HG03280 (cell line): Measurements from ENCODE around the gene C16orf95.

Source experiments
- ATAC-seq: cut with Tn5 transposase; IDR thresholded peaks from one replicate; pipeline ENCODE4 v1.9.1; 2021; ENCODE audit warnings: mild to moderate bottlenecking, moderate library complexity; ENCODE audit not compliant: unreplicated experiment

The C16orf95 gene

GRCh38 chr16:87295661-87296531, 21.3 kb downstream of the C16orf95 start:
- ATAC-seq, result no peak

DNA sequence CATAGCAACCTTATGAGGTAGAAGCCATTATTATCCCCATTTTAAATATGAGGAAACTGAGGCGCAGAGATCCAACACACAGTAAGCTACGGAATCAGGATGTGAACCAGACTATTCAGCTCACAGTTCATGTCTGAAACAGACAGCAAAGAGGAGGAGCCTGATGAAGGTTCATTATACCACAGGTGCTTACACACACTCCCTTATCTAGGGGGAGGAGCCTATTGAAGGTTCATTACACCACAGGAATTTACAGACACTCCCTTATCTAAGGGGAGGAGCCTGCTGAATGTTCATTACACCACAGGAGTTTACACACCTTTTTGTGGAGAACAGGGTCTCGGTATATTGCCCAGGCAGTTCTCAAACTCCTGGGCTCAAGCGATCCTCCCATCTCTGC, 21.9 kb downstream of the C16orf95 start:
- ATAC-seq, result no peak

- no peak for ATAC-seq
Measured at GRCh38 chr16:87293990-87294389, 23.2 kb downstream of the C16orf95 start.

DNA sequence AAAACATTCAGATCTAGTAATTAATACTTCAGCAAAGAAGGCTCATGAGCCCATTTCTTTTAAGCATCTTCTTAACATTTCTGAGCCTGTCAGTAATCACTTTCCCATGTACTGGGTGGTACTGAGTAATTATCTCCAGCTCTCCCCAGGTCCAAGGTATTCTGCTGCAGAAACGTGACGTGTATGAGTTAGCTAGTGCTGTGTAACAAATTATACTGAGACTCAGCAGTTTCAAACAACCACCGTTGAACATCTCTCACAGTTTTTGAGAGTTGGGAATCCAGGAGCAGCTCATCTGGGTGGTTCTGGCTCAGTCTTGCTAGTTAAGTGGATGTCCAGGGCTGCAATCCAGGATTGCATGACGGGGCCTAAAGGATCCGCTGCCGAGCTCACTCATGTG, 25.2 kb downstream of the C16orf95 start:
- no peak for ATAC-seq

GRCh38 chr16:87288753-87289362, 28.3 kb downstream of the C16orf95 start:
- ATAC-seq, result no peak

DNA sequence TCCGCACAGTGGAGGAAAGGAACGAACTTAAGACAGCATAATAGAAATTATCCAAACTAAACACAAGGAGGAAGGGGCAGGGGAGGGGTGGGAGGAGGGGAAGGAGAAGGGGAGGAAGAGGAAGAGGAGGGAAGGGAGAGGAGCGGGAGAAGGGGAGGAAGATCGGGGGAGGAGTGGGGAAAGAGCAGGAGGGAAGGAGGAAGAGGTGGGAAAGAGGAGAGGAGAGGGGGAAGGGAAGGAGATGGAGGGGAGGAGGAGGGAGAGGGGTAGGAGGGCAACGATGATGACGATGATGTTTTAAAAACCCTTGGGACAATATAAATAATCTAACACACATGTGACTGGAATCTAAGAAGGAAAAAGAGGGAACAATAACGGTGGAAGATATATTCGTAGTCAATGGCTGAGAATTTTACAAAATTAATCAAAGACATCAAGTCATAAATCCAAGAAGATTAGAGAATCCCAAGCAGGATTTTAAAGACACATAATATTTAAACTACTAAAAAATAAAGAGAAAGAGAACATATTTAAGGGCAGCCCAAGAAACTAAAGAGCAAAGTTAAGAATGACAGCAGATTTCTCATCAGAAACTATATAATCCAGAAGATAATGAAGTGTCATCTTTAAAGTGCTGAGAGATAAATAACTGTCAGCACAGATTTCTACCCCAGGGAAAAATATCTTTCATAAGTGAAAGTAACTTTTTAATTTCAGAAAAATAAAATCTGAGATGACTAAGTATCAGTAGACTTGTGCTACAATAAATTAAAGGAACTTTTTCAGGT, 30.2 kb downstream of the C16orf95 start:
- ATAC-seq, result no peak

- no peak for ATAC-seq
Measured at GRCh38 chr16:87284183-87284582, 33.0 kb downstream of the C16orf95 start.

- no peak for ATAC-seq
Measured at GRCh38 chr16:87279094-87279658, 38.0 kb downstream of the C16orf95 start.

DNA sequence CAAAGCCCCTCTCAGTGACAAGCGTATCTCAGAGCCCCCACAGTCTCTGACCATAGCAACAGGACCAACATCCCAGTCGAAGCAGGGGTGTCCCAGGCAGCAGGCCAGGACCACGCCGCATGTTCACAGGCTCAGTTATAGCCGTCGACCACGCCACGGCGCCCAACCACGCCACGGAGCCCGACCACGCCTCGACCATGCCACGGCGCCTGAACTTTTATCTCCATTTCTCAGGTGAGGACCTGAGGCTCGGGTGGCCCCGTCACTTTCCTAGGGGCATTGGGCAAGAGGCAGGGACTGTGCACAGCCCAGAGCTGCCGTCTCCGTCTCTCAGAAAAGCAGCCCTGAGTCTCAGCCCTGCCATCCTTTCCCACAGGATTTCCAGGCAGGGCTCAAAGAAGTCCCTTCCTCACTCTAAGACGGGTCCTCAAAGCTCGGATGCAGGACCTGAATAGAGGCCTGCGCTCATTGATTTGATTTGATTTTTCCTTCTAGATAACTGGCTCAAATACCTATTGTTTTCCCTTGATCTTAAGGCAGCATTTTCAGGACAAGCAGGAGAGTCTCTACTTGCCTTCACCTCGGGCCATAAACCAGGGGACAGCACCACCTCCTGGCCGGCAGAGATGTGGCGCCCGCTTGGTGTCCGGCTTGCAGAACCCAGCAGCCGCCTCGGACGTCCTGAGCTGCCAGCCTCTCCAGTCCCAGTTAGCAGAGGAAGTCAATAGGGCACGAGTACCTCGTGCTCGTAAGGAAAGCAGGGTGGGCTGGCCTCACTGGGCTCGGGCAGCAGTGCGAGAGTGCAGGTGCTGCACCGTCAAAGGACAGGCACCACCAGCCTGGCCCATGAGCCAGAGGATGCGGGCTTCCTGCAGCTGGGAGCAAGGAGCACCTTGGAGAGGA, 38.8 kb downstream of the C16orf95 start:
- ATAC-seq, result peak; percentile 55

DNA sequence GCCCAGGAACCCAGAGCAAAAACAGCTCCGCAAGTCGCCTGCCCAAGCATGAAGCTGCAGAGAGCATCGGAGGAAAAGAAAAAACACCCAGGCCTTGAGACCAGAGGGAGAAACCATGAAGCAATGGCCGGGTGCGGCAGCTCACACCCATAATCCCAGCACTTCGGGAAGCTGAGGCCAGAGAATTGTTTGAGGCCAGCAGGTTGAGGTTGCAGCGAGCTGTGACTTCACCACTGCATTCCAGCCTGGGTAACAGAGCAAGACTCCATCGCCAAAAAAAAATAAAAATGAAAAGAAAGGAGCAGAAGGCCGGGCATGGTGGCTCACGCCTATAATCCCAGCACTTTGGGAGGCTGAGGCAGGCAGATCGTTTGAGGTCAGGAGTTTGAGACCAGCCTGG, 40.3 kb downstream of the C16orf95 start:
- ATAC-seq, result no peak

DNA sequence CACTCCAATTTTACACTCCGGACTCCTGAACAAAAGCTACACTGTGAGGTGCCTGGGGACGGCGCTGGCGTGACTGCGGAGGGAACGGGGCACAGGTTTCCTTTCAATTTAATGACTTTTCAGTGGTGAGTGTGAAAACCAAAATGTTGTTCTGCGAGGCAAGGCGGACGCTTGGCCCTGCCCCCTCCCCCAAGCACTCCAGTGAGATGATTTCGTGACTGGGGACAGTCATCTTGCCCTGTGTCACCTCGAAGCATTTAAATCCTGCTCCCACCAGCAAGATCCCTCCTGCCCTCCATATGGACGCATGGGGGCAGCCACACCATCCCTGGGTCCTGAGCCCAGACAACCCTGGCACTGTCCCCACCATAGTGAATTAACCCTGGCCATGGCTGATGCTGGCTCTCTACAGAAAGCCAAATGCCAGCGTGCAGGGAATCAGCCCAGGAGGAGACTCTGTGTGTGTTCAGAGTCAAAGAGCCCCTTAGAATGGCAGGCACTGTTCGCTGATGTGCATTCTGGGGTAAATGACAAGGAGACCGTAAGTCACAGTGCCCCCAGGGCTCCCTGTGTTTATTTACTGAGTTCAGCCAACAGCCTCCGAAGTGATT, 41.0 kb downstream of the C16orf95 start:
- ATAC-seq, result no peak

DNA sequence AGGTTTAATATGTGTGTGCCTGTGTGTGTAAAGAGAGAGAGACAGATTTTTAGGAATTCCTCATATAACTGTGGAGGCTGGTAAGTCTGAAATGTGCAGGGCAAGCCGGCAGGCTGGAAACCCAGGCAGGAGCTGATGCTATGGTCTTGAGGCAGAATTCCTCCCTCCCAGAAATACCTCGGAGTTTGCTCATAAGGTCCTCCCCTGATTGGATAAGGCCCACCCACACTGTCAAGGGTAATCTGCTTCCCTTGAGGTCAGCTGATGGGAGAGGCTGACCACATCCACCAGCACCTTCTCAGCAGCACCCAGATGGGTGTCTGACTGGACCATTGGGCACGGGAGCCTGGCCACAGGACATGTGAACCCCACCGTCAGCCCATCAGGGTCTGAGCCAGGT, 42.4 kb downstream of the C16orf95 start:
- ATAC-seq, result no peak

DNA sequence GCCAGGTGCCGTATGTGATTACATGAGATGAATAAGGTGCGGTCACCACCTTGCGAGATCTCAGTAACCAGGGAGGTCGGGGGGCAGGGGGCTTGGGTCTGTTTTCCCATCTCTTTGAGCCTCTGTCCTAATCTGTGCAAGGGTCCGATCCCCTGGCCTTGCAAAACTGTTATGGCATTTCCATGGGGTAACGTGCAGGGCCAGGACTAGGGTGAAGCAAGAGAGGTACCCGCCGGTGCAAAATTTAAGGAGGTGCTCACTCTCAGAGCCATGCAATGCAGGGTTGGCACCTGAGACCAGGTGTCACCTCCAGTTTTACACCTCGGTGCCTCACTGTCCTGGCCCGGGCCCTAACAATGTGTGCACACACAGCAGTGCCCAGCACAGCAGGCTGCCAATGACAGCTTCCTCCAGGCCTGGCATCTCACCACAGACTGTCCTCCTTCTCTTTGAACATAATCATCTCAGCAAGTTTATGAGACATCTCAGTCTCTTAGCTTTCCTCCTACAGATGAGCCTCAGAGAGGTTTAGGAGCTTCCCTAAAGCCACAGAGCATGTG, 43.6 kb downstream of the C16orf95 start:
- ATAC-seq, result no peak

DNA sequence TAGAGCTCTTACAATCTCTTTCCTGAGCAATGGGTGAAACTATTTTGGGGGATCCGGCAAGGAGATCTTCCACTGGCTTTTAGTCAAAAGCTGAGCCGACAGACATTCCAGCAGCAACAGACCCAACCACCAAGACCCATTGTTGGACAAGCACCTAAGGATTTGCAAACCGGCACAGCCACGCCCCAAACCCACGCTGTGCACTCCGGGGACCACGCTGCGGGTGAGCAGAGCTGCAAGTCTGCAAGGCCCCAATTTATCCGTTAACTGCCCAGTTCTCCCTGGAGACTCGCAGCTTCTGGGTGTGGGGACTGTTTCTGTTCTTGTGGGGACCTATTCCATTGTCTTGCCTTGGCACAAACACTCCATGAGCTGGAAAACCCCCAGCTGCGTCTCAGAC, 45.9 kb downstream of the C16orf95 start:
- no peak for ATAC-seq

- ATAC-seq, result no peak
Measured at GRCh38 chr16:87267566-87267965, 49.6 kb downstream of the C16orf95 start.

DNA sequence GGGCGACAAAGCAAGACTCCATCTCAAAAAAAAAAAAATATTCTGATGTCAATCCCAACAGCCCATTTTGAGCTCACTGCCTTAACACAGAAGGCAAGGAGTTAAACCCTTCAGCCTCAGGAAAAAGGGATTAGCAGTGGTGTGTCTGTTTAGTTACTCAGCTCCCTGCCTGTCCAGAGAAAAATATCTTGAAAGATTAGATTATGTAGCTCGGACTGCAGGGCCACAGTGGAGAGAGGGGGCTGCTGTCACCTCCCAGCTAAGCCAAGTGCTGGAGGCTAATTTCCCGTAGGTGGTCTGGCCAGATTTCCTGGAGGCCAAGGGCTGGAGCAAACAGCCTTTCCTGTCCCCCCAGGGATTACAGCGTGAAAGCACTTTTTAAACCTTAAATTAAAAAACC, 50.3 kb downstream of the C16orf95 start:
- no peak for ATAC-seq

DNA sequence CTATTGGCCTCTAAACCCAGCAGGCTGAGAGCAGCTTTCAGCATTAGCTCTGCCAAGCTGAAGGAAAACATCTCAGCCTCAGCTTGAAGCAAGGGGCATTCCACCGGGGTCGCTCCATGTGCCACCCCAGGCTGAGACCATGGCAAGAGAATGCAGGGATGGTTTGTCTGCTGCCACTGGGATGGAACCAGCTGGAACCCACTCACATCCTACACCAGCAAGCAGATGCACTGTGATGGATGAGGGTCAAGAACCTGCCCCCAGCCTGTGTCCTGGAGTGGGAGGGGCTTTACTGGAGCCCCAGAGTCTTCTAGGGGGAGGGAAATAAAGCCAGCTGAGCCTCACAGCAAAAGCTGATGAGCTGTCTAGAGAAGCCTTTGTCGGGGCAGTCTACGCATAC, 51.9 kb downstream of the C16orf95 start:
- no peak for ATAC-seq

GRCh38 chr16:87264634-87265033, 52.6 kb downstream of the C16orf95 start:
- no peak for ATAC-seq

DNA sequence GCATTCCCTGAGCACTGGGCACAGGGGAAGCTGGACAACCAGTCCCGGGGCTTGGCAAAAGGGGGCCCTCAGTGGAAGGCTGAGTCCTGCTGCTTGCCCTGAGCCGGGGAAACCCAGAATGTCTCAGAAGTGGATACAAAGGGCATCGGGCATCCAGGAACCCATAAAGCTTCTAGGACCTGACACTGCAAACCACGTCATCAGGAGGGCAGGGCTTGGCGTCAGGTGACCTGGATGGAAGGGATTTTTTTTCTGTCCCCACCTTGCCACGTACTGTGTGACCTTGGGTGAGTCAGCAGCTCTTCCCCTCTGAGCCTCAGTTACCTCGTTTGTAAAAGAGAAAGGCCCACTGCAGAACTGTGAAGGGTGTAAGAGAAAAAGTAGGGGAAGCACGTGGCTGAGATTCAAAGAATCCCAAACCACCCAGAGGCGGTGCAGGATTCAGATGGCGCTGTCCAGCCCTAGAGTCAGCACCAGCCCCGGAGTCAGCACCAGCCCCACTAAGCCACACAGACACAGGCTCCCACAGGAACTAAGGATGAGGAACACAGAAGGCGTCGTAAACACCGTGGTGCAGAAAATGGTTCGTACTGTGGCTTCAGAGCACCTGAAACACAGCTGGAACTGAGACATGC, 53.7 kb downstream of the C16orf95 start:
- ATAC-seq, result no peak
